Mesendoderm (in vitro differentiated cells): Measurements from ENCODE around the gene PCIF1.
"Not testable (repeated sequence)": the region's sequence is repeated elsewhere in the genome, so short reads cannot be mapped to it uniquely, and the experiment has no call there.

Experiments
- DNase-seq: peaks from one replicate; pipeline ENCODE4 v3.0.0; 2013
- H2AK5ac ChIP-seq: 2 replicates; pipeline ENCODE4 v1.6.1; 2013; ENCODE audit warnings: low read length, inconsistent platforms
- H2BK120ac ChIP-seq: 2 replicates; pipeline ENCODE4 v1.6.1; 2013; ENCODE audit warnings: low read depth, mild to moderate bottlenecking, low read length, moderate library complexity, mixed read lengths
- H2BK15ac ChIP-seq: replicated peaks from 2 replicates; pipeline ENCODE4 v1.6.1; 2013; ENCODE audit warnings: low read depth, mild to moderate bottlenecking, moderate library complexity
- H2BK5ac ChIP-seq: 2 replicates; pipeline ENCODE4 v1.6.1; 2013; ENCODE audit warnings: low read length, inconsistent platforms
- H3K18ac ChIP-seq: 2 replicates; pipeline ENCODE4 v1.6.1; 2013; ENCODE audit warnings: mild to moderate bottlenecking, low read length, mixed read lengths
- H3K23ac ChIP-seq: one replicate; pipeline ENCODE4 v1.6.1; 2013; ENCODE audit warnings: low read length
- H3K27ac ChIP-seq: 2 replicates; pipeline ENCODE4 v1.5.1; 2013; ENCODE audit warnings: low read depth, mild to moderate bottlenecking, inconsistent platforms, low read length, moderate library complexity
- H3K27me3 ChIP-seq: 2 replicates; pipeline ENCODE4 v1.6.1; 2013; ENCODE audit warnings: low read length, control low read depth, mild to moderate bottlenecking, inconsistent platforms; ENCODE audit not compliant: insufficient read depth, poor library complexity
- H3K36me3 ChIP-seq: 2 replicates; pipeline ENCODE4 v1.6.1; 2013; ENCODE audit warnings: low read length, inconsistent platforms; ENCODE audit not compliant: control insufficient read depth, insufficient read depth
- H3K4ac ChIP-seq: one replicate; pipeline ENCODE4 v1.6.1; 2013; ENCODE audit warnings: low read depth, mild to moderate bottlenecking, low read length, moderate library complexity
- H3K4me1 ChIP-seq: 2 replicates; pipeline ENCODE4 v1.6.1; 2013; ENCODE audit warnings: low read depth, low read length, inconsistent platforms; ENCODE audit not compliant: control insufficient read depth
- H3K4me2 ChIP-seq: 2 replicates; pipeline ENCODE4 v1.6.1; 2013; ENCODE audit warnings: low read length
- H3K4me3 ChIP-seq: 2 replicates; pipeline ENCODE4 v1.5.1; 2013; ENCODE audit warnings: mild to moderate bottlenecking, low read length
- H3K56ac ChIP-seq: one replicate; pipeline ENCODE4 v1.6.1; 2013; ENCODE audit warnings: low read length
- H3K79me1 ChIP-seq: 2 replicates; pipeline ENCODE4 v1.6.1; 2013; ENCODE audit warnings: low read length, inconsistent platforms
- H3K79me2 ChIP-seq: 2 replicates; pipeline ENCODE4 v1.6.1; 2013; ENCODE audit warnings: mild to moderate bottlenecking, low read length; ENCODE audit not compliant: control insufficient read depth, insufficient read depth
- H3K9ac ChIP-seq: 2 replicates; pipeline ENCODE4 v1.6.1; 2013; ENCODE audit warnings: low read length, inconsistent platforms
- H4K5ac ChIP-seq: one replicate; pipeline ENCODE4 v1.6.1; 2013; ENCODE audit warnings: low read length
- H4K8ac ChIP-seq: one replicate; pipeline ENCODE4 v1.6.1; 2013; ENCODE audit warnings: low read depth, mild to moderate bottlenecking, control low read depth, low read length, moderate library complexity
- WGBS: extraction: QIAGEN DNeasy Blood & Tissue Kit; methylation state at CpG from one replicate; pipeline ENCODE4 v1.1.7; 2013; ENCODE audit warnings: low lambda C conversion rate, missing lambda C conversion rate; ENCODE audit not compliant: insufficient coverage; ENCODE audit errors: extremely low coverage; 5-methylcytosine and 5-hydroxymethylcytosine counted together

The PCIF1 gene

GRCh38 chr20:45896641-45897161, 37.8 kb upstream of the PCIF1 start:
- Histone ChIP-seq H3K79me2 (no peaks in the 10 kb centered on the region), H3K79me1 (no peaks in the 10 kb centered on the region), H3K9ac (no peak overlapping the region), H3K18ac (no peak overlapping the region), H2BK5ac (no peak overlapping the region), H3K36me3 (peaks cover 4% of the 10 kb centered on the region), H3K4me3 (no peak overlapping the region), H3K56ac (no peak overlapping the region), H2BK120ac (no peak overlapping the region), H3K23ac (no peak overlapping the region), H3K4me1 (no peaks in the 10 kb centered on the region), H4K5ac (no peak overlapping the region), H3K4ac (no peak overlapping the region), H2AK5ac (no peak overlapping the region), H4K8ac (no peak overlapping the region), H3K4me2 (no peak overlapping the region), H3K27me3 (no peaks in the 10 kb centered on the region), H3K27ac (no peak overlapping the region), H2BK15ac (no peak overlapping the region)
- WGBS = no CpG with 5 or more reads among the region's 14 CpGs
- no peak for DNase-seq

- H3K4me1 ChIP-seq = no peaks in the 10 kb centered on the region
- no peak overlapping the region for H3K18ac ChIP-seq
- no peak overlapping the region for H4K5ac ChIP-seq
- H3K9ac ChIP-seq = no peak overlapping the region
- no peaks in the 10 kb centered on the region for H3K79me2 ChIP-seq
- no peak overlapping the region for H2AK5ac ChIP-seq
- H3K27me3 ChIP-seq = no peaks in the 10 kb centered on the region
- H3K36me3 ChIP-seq = peaks cover 7% of the 10 kb centered on the region
- no peak overlapping the region for H2BK120ac ChIP-seq
- no peak overlapping the region for H2BK15ac ChIP-seq
- H3K4me3 ChIP-seq = no peak overlapping the region
- H3K4ac ChIP-seq = no peak overlapping the region
- H3K79me1 ChIP-seq = no peaks in the 10 kb centered on the region
- no peak overlapping the region for H4K8ac ChIP-seq
- no CpG with 5 or more reads among the region's 2 CpGs for WGBS
- H3K56ac ChIP-seq = no peak overlapping the region
- no peak overlapping the region for H2BK5ac ChIP-seq
- H3K27ac ChIP-seq = no peak overlapping the region
- H3K4me2 ChIP-seq = no peak overlapping the region
- DNase-seq = no peak
- no peak overlapping the region for H3K23ac ChIP-seq
These were observed 37.2 kb upstream of the PCIF1 start for GRCh38 chr20:45897289-45897688.

GRCh38 chr20:45897692-45898091, 36.8 kb upstream of the PCIF1 start:
- Histone ChIP-seq H2BK15ac (no peak overlapping the region), H3K4me2 (no peak overlapping the region), H4K5ac (no peak overlapping the region), H3K79me1 (no peaks in the 10 kb centered on the region), H3K36me3 (peaks cover 11% of the 10 kb centered on the region), H3K23ac (no peak overlapping the region), H3K4me3 (no peak overlapping the region), H3K4ac (no peak overlapping the region), H3K4me1 (no peaks in the 10 kb centered on the region), H4K8ac (no peak overlapping the region), H3K56ac (no peak overlapping the region), H2BK120ac (no peak overlapping the region), H3K27me3 (no peaks in the 10 kb centered on the region), H2BK5ac (no peak overlapping the region), H2AK5ac (no peak overlapping the region), H3K9ac (no peak overlapping the region), H3K79me2 (no peaks in the 10 kb centered on the region), H3K27ac (no peak overlapping the region), H3K18ac (no peak overlapping the region)
- WGBS = no CpG with 5 or more reads among the region's 7 CpGs
- DNase-seq = no peak

GRCh38 chr20:45898285-45898684, 36.2 kb upstream of the PCIF1 start:
- Histone ChIP-seq H2AK5ac (no peak overlapping the region), H3K4ac (no peak overlapping the region), H3K23ac (no peak overlapping the region), H3K27me3 (no peaks in the 10 kb centered on the region), H2BK5ac (no peak overlapping the region), H3K18ac (no peak overlapping the region), H3K36me3 (peaks cover 11% of the 10 kb centered on the region), H3K79me2 (no peaks in the 10 kb centered on the region), H3K27ac (no peak overlapping the region), H3K56ac (no peak overlapping the region), H3K4me3 (no peak overlapping the region), H3K4me2 (no peak overlapping the region), H3K4me1 (no peaks in the 10 kb centered on the region), H3K9ac (no peak overlapping the region), H3K79me1 (no peaks in the 10 kb centered on the region), H2BK120ac (no peak overlapping the region), H4K8ac (no peak overlapping the region), H4K5ac (no peak overlapping the region), H2BK15ac (no peak overlapping the region)
- DNase-seq = no peak
- WGBS = no CpG with 5 or more reads among the region's 12 CpGs

- Histone ChIP-seq H4K8ac (no peak overlapping the region), H3K56ac (no peak overlapping the region), H4K5ac (no peak overlapping the region), H3K18ac (no peak overlapping the region), H2BK5ac (no peak overlapping the region), H3K4me3 (no peak overlapping the region), H3K4me2 (no peak overlapping the region), H2AK5ac (no peak overlapping the region), H3K27ac (no peak overlapping the region), H3K79me2 (no peaks in the 10 kb centered on the region), H3K4ac (no peak overlapping the region), H3K4me1 (no peaks in the 10 kb centered on the region), H2BK15ac (no peak overlapping the region), H2BK120ac (no peak overlapping the region), H3K23ac (no peak overlapping the region), H3K27me3 (no peaks in the 10 kb centered on the region), H3K79me1 (no peaks in the 10 kb centered on the region), H3K9ac (no peak overlapping the region), H3K36me3 (peaks cover 11% of the 10 kb centered on the region)
- DNase-seq = no peak
- WGBS = no CpG with 5 or more reads among the region's 13 CpGs
These were observed 35.2 kb upstream of the PCIF1 start for GRCh38 chr20:45899046-45899835.

DNA sequence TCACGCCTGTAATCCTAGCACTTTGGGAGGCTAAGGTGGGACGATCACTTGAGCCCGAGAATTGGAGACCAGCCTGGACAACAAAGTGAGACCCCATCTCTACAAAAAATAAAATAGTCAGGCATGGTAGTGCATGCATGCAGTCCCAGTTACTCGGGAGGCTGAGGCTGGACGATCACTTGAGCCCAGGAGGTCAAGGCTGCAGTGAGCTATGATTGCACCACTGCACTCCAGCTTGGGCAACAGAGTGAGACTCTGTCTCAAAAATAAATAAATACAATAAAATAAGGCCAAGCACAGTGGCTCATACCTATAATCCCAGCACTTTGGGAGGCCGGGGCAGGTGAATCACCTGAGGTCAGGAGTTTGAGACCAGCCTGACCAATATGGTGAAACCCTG, 33.2 kb upstream of the PCIF1 start:
- not testable (repeated sequence) for H3K9ac ChIP-seq, H3K79me2 ChIP-seq, H2BK15ac ChIP-seq, H4K5ac ChIP-seq, H3K18ac ChIP-seq, DNase-seq, H3K23ac ChIP-seq, H3K4me1 ChIP-seq, H3K4me2 ChIP-seq, H4K8ac ChIP-seq, H3K56ac ChIP-seq, H3K27ac ChIP-seq, H3K4me3 ChIP-seq, H2BK120ac ChIP-seq, H3K79me1 ChIP-seq, H3K4ac ChIP-seq, H2BK5ac ChIP-seq, H2AK5ac ChIP-seq, H3K27me3 ChIP-seq
- no CpG with 5 or more reads among the region's 6 CpGs for WGBS
- peaks cover 16% of the 10 kb centered on the region for H3K36me3 ChIP-seq
